HT1080 (cell line): Measurements from ENCODE around the gene BRK1. TPM values are rescaled to one million over a fixed set of nuclear protein-coding genes. Genes with fewer than 3 reads are reported as not detected.
"Not testable (repeated sequence)": the region's sequence is repeated elsewhere in the genome, so short reads cannot be mapped to it uniquely, and the experiment has no call there.

ENCODE experiments used
- DNase-seq: peaks from one replicate; pipeline ENCODE4 v3.0.0-alpha.2; 2015; ENCODE audit warnings: low read depth
- total RNA-seq: library from RNA; depleted of rRNA; stranded (reverse); fragments of >200 nt; shearing (Covaris generic); gene quantifications from 2 replicates; pipeline ENCODE4 v1.2.3, GENCODE V29; 2014; rRNA removed

BRK1 gene
- total RNA-seq, 1 experiment from 2014 or later, result 103 TPM

DNA sequence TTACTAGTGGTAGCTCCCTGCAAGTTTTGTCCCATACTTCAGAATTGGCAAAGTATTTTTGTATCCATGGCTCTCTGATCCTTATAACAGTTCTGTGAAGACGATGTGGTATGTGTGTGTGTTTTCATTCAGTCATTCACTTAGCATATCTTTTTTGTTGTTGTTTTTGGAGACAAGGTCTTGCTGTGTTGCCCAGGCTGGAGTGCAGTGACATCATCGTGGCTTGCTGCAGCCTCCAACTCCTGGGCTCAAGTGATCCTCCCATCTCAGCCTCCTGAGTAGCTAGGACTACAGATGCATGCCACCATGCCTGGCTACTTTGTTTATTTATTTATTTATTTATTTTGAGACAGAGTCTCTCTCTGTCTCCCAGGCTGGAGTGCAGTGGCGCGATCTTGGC, 60.7 kb downstream of the BRK1 start:
- not testable (repeated sequence) for DNase-seq

Other genes with a start within 250 kb of the BRK1 start
- gene CIDEC, start 235.4 kb upstream of the BRK1 start, total RNA-seq, result 0.14 TPM in 1 of 2 replicates, not detected in the other
- gene JAGN1, start 225.1 kb upstream of the BRK1 start, total RNA-seq, result 34.1 and 45.6 TPM in 2 replicates
- gene IL17RE, start 212.8 kb upstream of the BRK1 start, total RNA-seq, result 0.66 TPM in 1 of 2 replicates, not detected in the other
- gene IL17RC, start 198.6 kb upstream of the BRK1 start, total RNA-seq, result 11.9 and 12.0 TPM in 2 replicates
- gene CRELD1, start 181.8 kb upstream of the BRK1 start, total RNA-seq, result 0.27 and 1.6 TPM in 2 replicates
- gene PRRT3, start 163.3 kb upstream of the BRK1 start, total RNA-seq, result 1.0 and 1.3 TPM in 2 replicates
- 41.2 and 73.5 TPM in 2 replicates for gene EMC3, start 128.8 kb upstream of the BRK1 start, total RNA-seq
- gene FANCD2, start 89.2 kb upstream of the BRK1 start, total RNA-seq, result 31.1 and 33.2 TPM in 2 replicates
- gene FANCD2OS, start 7.4 kb upstream of the BRK1 start, total RNA-seq, result not detected in 2 replicates
- 25.3 and 31.6 TPM in 2 replicates for gene VHL, start 26.1 kb downstream of the BRK1 start, total RNA-seq
- gene IRAK2, start 49.2 kb downstream of the BRK1 start, total RNA-seq, result 7.5 and 9.1 TPM in 2 replicates
- gene TATDN2, start 132.8 kb downstream of the BRK1 start, total RNA-seq, result 13.4 and 15.7 TPM in 2 replicates
- 0.13 TPM in 1 of 2 replicates, not detected in the other for gene GHRL, start 177.3 kb downstream of the BRK1 start, total RNA-seq
- gene SEC13, start 205.4 kb downstream of the BRK1 start, total RNA-seq, result 205 and 212 TPM in 2 replicates